Stimulated activated CD4-positive, alpha-beta T cell treated with anti-CD3 and anti-CD28 coated beads, Interleukin-1b, Interleukin-23, amount 100 ng/mL, for 24 hours (primary cell): Measurements from ENCODE around the gene ST8SIA5.

Experiments
- DNase-seq, 4 experiments: peaks; one replicate each; pipeline ENCODE4 v3.0.0-alpha.2; 2020; ENCODE audit warnings: low read depth in 4 of 4, low spot score in 1 of 4

ST8SIA5 gene

DNA sequence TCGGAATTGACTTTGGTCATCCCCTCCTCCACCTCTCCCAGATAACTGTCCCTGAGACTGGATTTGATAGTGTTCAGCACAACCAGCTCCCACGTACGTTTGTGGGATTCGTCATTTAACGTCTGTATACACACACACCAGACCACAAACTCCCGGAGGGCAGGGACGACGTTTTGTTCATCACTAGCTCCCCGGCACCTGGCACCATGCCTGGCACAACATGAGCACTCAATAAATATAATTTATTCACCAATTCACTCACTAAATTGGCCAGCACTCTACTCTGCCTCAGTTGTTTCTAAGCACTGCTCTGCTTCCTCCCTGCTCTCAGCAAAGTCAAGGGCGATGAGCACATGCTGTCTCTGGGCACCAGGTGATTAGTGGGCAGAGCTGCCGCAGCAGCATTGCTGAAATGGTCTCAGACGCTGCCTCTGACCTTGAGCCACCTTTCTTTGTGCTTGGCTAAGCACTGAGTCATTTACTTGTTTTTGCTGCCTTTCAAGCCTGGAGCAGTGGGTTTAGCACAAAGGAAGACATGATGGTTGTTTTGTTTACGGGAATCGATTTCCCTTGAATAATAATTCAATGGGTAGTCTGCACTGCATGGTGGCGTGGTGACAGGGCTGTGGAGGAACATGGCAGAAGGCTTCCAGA is 80.5 kb downstream of the ST8SIA5 start:
- DNase-seq: no peak

DNA sequence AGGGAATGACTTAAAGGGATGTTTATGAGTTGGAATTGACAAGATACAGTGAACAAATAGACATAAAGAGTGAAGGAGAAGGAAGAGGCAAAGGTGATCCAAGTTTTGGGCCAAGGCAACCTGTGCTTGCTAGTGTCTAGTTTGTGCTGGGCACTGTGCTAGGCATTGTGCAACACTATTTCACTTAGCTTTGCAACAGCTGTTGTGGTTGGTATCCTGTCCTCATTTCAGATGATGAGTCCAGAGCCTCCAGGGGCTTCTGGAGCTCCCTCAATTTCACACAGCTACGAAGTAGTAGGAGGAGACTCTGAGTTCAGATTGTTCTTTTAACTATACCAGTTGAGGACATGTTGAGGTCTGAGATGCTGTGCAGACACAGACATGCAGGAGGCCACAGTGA is 81.7 kb downstream of the ST8SIA5 start:
- no peak for DNase-seq

DNA sequence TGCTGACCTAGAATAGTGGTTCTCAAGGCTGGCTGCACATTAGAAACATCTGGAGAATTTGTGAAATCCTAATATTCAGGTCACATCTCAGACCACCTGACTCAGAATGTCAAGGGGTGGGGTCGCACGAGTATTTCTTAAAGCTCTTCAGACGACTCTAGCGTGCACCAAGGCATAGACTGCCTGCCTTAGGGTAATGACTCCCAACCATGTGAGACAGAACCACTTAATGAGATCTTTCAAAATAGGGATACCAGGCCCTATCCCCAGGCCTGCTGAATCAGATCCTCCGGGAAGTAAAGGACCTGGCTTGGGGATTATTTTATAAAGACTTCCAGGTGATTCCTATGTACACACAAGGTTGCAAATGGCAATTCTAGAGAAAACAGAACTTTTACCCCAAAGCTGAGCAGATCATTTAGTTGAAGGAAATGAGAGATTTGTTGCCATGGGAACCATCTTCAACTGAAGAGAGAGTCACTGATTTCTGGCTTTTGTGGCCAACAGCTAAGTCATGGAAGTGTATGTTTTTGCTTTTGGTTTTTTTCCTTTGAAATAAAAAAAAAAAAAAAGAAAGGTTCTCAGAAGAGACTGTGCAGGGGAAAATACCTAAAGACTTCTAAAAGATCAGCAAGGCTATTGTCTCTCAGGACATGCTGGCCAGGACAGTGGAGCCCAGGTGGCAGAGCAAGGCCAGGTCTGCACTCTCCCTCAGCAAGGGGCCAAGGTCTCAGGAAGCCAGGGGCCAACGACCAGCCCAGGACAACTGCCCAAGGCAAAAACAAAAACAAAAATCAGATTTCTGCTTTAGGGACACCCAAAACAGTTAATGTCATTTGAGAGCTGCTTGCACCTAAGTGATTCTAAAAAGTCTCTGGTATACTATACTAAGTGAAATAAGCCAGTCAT is 84.5 kb downstream of the ST8SIA5 start:
- DNase-seq: no peak

DNA sequence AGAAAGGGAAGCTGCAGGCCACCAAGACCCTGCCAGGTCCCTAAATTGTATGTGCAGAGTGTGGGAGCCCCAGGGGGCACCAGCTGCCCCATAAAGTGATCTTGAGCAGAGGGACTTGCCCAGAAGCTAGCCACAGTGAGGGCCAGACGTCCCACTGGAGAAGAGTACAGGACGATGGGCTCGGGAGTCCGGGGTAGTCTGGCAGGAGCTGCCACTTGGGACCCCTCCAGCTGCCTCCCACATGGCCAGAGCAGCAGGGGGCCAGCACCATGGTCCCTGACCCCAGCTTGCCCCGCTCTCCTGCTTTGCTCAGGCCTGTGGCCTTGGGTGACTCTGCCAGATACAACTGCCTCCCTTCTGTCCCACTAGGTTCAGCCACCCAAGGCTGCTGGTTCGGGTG is 88.2 kb downstream of the ST8SIA5 start:
- DNase-seq: no peak

DNA sequence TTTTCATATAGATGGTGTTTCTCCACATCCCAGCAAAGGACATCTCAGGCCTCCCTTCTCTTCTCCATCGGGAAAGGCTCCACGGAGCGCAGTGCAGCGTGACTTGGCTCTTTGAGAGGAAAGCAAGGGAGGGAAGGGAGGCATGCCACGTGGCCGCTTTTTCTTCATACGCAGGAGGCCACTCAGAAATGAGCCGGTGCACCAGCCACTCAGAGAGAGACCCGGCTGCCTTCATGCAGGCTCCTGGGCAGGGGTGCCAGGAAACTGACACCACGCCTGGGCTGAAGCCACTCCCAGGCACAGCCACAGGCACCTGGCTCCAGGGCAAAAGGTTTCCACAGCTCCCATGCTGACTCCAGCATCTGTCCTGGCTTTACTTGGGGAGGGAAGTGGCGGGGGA is 88.7 kb downstream of the ST8SIA5 start:
- DNase-seq: no peak

DNA sequence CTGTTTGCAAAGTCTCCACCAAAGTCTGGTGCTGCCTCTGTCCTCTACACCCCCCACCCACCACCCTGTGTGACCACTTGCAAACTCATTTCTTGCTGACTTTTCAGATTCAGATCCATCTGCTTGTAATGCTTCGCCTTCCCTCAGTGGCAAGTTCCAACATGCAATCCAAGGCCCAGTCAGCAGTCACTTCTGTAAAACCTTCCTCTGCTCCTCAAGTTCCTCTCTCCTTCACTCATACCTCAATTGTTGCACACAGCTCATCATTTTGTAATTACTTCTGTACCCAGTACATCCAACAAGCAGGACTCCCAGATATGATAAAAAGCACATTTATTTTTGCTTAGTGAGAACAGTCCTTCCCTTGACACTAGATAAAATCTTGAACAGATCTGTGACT is 93.3 kb downstream of the ST8SIA5 start:
- no peak for DNase-seq

- no peak for DNase-seq
These were observed 95.7 kb downstream of the ST8SIA5 start for GRCh38 chr18:46660957-46661749.

- DNase-seq: no peak
These were observed 97.4 kb downstream of the ST8SIA5 start for GRCh38 chr18:46659484-46659883.

- no peak for DNase-seq
These were observed 99.5 kb downstream of the ST8SIA5 start, which contains the start of gene LOXHD1 for GRCh38 chr18:46657115-46657955. Gene LOXHD1 (minus strand): TSS chr18:46657220. CDS start chr18:46657033, 187 bp downstream.

- no peak for DNase-seq
These were observed 100.3 kb downstream of the ST8SIA5 start for GRCh38 chr18:46656326-46657114.

DNA sequence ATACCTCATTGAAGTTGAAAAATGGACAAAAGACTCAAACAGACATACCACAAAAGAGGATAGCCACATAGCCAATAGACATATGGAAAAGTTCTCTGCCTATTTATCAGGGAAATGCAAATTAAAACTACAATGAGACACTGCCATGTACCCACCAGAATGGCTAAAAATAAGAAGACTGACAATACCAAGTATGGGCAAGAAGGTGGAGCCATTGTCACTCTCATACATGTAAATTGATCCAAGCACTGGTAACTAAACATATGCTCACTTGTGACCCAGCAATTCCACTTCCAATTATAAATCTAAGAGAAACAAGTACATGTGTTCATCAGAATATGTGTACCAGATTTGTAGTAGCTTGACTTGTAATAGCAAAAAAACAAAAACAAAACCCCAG is 104.5 kb downstream of the ST8SIA5 start:
- DNase-seq: no peak

DNA sequence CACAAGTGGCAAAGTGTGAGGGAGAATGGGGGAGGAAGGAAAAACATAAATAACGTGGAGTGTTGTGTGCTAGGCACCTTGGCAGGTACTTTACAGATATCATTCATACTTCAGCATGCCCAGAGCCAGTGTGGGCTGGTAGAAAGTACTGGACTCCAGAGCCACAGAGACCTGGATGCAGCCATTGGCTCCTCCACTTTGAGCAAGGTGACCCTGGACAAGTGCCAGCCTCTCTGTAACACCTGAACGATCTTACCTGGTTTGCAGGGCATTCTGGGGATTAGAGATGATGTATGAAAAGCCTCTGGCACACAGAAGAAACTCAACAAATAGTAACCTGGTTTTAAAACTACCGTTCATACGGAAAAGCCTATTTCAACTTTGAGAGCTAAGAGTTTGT is 106.2 kb downstream of the ST8SIA5 start:
- DNase-seq: no peak

GRCh38 chr18:46649071-46649862 is 107.6 kb downstream of the ST8SIA5 start:
- no peak for DNase-seq

DNA sequence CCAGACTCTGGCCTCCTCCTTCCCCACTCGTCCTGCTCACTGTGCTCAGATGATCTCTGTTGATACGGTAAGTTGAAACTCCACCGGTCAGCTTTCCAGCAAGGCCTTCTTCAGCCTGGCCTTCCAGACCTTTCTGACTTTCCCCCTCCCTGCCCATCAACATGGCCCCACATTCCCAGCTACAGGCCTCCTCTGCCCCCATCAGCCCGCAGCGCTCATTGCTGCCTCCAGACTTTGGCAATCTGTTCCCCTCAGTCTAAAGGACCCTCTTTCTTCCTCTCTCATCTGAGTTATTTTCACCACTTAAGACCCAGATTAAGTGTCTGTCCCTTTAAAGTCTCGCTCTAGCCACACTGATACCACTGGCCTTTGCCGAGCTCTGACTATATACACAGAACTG is 110.4 kb downstream of the ST8SIA5 start:
- DNase-seq: no peak

DNA sequence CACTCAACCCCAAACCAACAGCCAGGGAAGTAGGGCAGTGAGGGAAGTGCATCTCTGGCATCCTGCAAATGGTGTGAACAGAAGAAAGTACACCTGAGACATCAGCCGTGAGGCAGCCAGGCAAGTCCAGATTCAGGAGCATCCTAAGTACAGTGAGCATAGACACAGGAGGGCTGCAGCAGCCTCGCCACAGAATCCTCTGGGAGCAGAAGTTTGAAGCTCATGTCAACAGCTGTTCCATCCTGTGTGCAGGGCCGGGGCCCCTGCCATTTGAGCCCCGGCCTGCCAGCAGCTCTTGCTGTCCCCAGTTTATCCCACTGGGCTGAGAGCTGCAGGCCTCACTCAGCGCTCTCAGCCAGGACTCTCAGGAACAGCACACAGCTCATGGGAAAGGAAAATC is 114.3 kb downstream of the ST8SIA5 start:
- no peak for DNase-seq

- no peak for DNase-seq
These were observed 114.9 kb downstream of the ST8SIA5 start for GRCh38 chr18:46641917-46642316.

- no peak for DNase-seq
These were observed 117.5 kb downstream of the ST8SIA5 start for GRCh38 chr18:46639386-46639785.

DNA sequence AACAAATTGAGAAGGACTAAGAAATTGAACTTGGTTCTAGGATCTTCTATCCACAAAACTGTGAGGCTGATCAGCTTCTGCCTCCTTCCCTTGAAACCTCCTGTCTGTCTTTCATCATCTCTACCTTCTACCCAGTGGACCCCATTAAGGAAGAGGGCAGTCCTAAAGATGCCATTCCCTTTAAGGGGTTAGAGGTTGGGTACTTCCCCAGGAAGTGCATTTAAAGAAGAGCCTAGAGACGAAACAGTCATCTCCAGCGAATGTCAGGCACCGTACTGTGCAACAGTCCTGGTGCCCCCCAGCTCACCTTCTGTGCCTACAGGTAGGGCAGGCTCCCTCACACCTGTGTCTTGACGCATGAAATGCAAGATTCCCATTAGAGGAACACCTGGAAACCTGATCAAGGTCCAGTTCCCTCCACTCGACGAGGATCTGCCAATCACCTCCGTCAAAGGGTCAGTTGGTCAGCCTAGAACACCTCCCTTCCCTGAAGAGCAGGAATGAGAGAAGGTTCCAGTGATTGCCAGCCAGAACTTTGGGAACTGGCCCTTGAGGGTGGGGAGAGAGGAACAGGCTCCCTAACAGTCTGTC is 120.7 kb downstream of the ST8SIA5 start:
- DNase-seq: no peak
